ENCODE data around the gene IFNGR1.

GRCh38 chr6:137161949-137162348 lies 57.2 kb downstream of the IFNGR1 start:
- TF ChIP-seq CTCF (IDR thresholded peaks at IDR 0.05) (no peak), POLR2AphosphoS5 (IDR thresholded peaks at IDR 0.05) (no peak), POLR2A (IDR thresholded peaks at IDR 0.05) (no peak), EP300 (IDR thresholded peaks at IDR 0.05) (no peak)
